ENCODE measurements around the gene GPM6B. TPM values are rescaled to one million over a fixed set of nuclear protein-coding genes. Genes with fewer than 3 reads are reported as not detected.

The GPM6B gene
- total RNA-seq, 1 donor from 2014 or later: 21.8 TPM

GRCh38 chrX:13824746-13825145, 7.9 kb upstream of the GPM6B start:
- TF ChIP-seq CTCF (IDR thresholded peaks at IDR 0.05; ENCODE audit: unreplicated experiment): no peak
- Mint-ChIP-seq H3K4me1 (ENCODE audit: low read depth) (no peaks in the 10 kb centered on the region), H3K27me3 (no peaks in the 10 kb centered on the region), H3K4me3 (ENCODE audit: low read depth) (no peak overlapping the region), H3K36me3 (ENCODE audit: insufficient read depth) (peaks cover 7% of the 10 kb centered on the region), H3K27ac (no peak overlapping the region), H3K9me3 (ENCODE audit: low read depth) (peaks cover 38% of the 10 kb centered on the region)
- DNase-seq (ENCODE audit: low spot score, unreplicated experiment): no peak

- no peak for DNase-seq (ENCODE audit: low spot score, unreplicated experiment)
- Mint-ChIP-seq H3K27me3 (peaks cover 5% of the 10 kb centered on the region), H3K9me3 (ENCODE audit: low read depth) (peaks cover 35% of the 10 kb centered on the region), H3K4me1 (ENCODE audit: low read depth) (no peaks in the 10 kb centered on the region), H3K36me3 (ENCODE audit: insufficient read depth) (peaks cover 6% of the 10 kb centered on the region), H3K27ac (no peak overlapping the region), H3K4me3 (ENCODE audit: low read depth) (no peak overlapping the region)
- TF ChIP-seq CTCF (IDR thresholded peaks at IDR 0.05; ENCODE audit: unreplicated experiment): no peak
Observed at GRCh38 chrX:13821738-13822137, 4.8 kb upstream of the GPM6B start.

- H3K9me3 Mint-ChIP-seq (ENCODE audit: low read depth): peaks cover 34% of the 10 kb centered on the region
- peaks cover 2% of the 10 kb centered on the region for H3K36me3 Mint-ChIP-seq (ENCODE audit: insufficient read depth)
- no peak for DNase-seq (ENCODE audit: low spot score, unreplicated experiment)
- H3K4me3 Mint-ChIP-seq (ENCODE audit: low read depth): no peak overlapping the region
- TF ChIP-seq CTCF (IDR thresholded peaks at IDR 0.05; ENCODE audit: unreplicated experiment): no peak
- H3K27ac Mint-ChIP-seq: no peak overlapping the region
- peaks cover 6% of the 10 kb centered on the region for H3K27me3 Mint-ChIP-seq
- no peaks in the 10 kb centered on the region for H3K4me1 Mint-ChIP-seq (ENCODE audit: low read depth)
Observed at GRCh38 chrX:13816176-13816575, 717 bp downstream of the GPM6B start.

DNA sequence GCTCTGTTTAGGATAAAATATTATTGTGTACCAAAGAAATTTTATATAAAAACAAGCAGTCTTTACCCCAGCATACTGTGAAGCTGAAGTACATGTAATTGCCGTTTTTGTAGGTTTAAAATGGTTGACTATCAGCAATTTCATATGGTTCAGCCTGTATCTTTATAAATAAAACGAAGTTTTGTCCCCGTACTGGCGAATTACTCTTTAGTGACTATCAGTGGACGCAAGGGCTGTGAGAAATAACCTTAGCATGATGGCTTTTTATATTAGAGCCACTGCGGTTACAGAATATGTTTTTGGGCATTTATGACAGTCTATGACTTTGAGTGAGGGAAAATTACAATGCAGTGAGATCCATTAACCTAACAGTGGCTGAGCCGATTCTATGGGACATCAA, 1.2 kb downstream of the GPM6B start:
- H3K9me3 Mint-ChIP-seq (ENCODE audit: low read depth): peaks cover 29% of the 10 kb centered on the region
- no peak overlapping the region for H3K27ac Mint-ChIP-seq
- peaks cover 2% of the 10 kb centered on the region for H3K36me3 Mint-ChIP-seq (ENCODE audit: insufficient read depth)
- TF ChIP-seq CTCF (IDR thresholded peaks at IDR 0.05; ENCODE audit: unreplicated experiment): no peak
- DNase-seq (ENCODE audit: low spot score, unreplicated experiment): no peak
- H3K27me3 Mint-ChIP-seq: peaks cover 6% of the 10 kb centered on the region
- H3K4me3 Mint-ChIP-seq (ENCODE audit: low read depth): no peak overlapping the region
- no peaks in the 10 kb centered on the region for H3K4me1 Mint-ChIP-seq (ENCODE audit: low read depth)

DNA sequence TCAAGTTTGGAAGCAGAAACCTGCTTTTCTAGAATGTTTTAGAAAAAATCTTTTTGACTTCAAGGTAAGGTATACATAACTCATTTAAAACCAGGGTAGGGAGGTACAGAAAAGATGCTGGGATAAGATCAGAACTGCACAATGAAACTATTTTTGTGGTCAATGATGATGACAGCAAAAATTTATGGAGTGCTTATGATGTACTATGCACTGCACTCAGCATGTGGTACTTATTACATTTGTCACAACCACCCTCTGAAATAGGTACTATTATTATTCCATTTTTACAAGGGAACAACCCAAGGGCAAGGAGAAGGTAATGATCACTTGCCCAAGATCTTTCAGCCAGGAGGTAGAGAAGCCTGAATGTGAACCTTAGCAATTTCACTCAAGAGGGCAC, 8.0 kb downstream of the GPM6B start:
- no peak overlapping the region for H3K27ac Mint-ChIP-seq
- H3K9me3 Mint-ChIP-seq (ENCODE audit: low read depth): peaks cover 20% of the 10 kb centered on the region
- TF ChIP-seq CTCF (IDR thresholded peaks at IDR 0.05; ENCODE audit: unreplicated experiment): no peak
- peaks cover under 1% of the 10 kb centered on the region for H3K27me3 Mint-ChIP-seq
- no peaks in the 10 kb centered on the region for H3K36me3 Mint-ChIP-seq (ENCODE audit: insufficient read depth)
- no peak overlapping the region for H3K4me3 Mint-ChIP-seq (ENCODE audit: low read depth)
- DNase-seq (ENCODE audit: low spot score, unreplicated experiment): no peak
- H3K4me1 Mint-ChIP-seq (ENCODE audit: low read depth): no peaks in the 10 kb centered on the region
